SU-DHL-6 (cell line): ENCODE data around the gene HIVEP3.

ENCODE experiments used
- H2AFZ ChIP-seq: fragments of 200-600 bp; sonication (generic); 2 replicates; pipeline ENCODE4 v1.6.1; 2014; ENCODE audit warnings: low read depth, mild to moderate bottlenecking, moderate library complexity, mixed read lengths, antibody characterized with exemption, low read length; ENCODE audit not compliant: severe bottlenecking
- H3F3A ChIP-seq: fragments of 200-600 bp; shearing (Covaris generic); 2 replicates; pipeline ENCODE4 v1.6.0; 2016; ENCODE audit warnings: antibody characterized with exemption, mild to moderate bottlenecking; ENCODE audit not compliant: insufficient read depth
- H3K27ac ChIP-seq: fragments of 200-600 bp; sonication (generic); 2 replicates; pipeline ENCODE4 v1.5.1; 2016; ENCODE audit warnings: low read depth, mild to moderate bottlenecking, low read length, moderate library complexity, mixed read lengths
- H3K27me3 ChIP-seq: fragments of 200-600 bp; sonication (generic), shearing (Covaris generic); 2 replicates; pipeline ENCODE4 v1.6.0; 2014; ENCODE audit warnings: mild to moderate bottlenecking, low read length
- H3K36me3 ChIP-seq: fragments of 200-600 bp; sonication (generic); 2 replicates; pipeline ENCODE4 v1.6.1; 2014; ENCODE audit warnings: mild to moderate bottlenecking, low read length, mixed read lengths
- H3K4me2 ChIP-seq: fragments of 300-600, 200-600 bp; shearing (Covaris generic), sonication (generic); 2 replicates; pipeline ENCODE4 v1.6.0; 2014; ENCODE audit warnings: low read length, low read depth, mild to moderate bottlenecking; ENCODE audit not compliant: poor library complexity, severe bottlenecking
- H3K4me3 ChIP-seq: fragments of 200-600 bp; sonication (generic); 2 replicates; pipeline ENCODE4 v1.5.1; 2014; ENCODE audit warnings: antibody characterized with exemption, low read length, mild to moderate bottlenecking, mixed read lengths; ENCODE audit not compliant: insufficient read depth, poor library complexity, severe bottlenecking
- H3K79me2 ChIP-seq: fragments of 200-600 bp; sonication (generic); 2 replicates; pipeline ENCODE4 v1.6.1; 2014; ENCODE audit warnings: mild to moderate bottlenecking, low read length, moderate library complexity; ENCODE audit not compliant: insufficient read depth
- H3K9ac ChIP-seq: fragments of 200-600 bp; sonication (generic); 2 replicates; pipeline ENCODE4 v1.7.0; 2014; ENCODE audit warnings: mild to moderate bottlenecking, low read length
- H3K9me2 ChIP-seq: fragments of 200-600 bp; sonication (generic); replicated peaks from 2 replicates; pipeline ENCODE4 v1.6.1; 2014; ENCODE audit warnings: low read length; ENCODE audit not compliant: insufficient read depth
- H3K9me3 ChIP-seq: fragments of 200-600 bp; sonication (generic); 2 replicates; pipeline ENCODE4 v1.6.1; 2014; ENCODE audit warnings: low read length, mixed read lengths; ENCODE audit not compliant: insufficient read depth
- H4K20me1 ChIP-seq: fragments of 200-600 bp; sonication (generic); 2 replicates; pipeline ENCODE4 v1.6.1; 2014; ENCODE audit warnings: low read depth, mild to moderate bottlenecking, antibody characterized with exemption, low read length, moderate library complexity, mixed read lengths
- EZH2phosphoT487 ChIP-seq: fragments of 200-600 bp; sonication (generic), shearing (Covaris generic); conservative IDR thresholded peaks from 2 replicates; pipeline ENCODE4 v1.6.1; 2018; ENCODE audit warnings: mild to moderate bottlenecking, antibody characterized with exemption, low read length, moderate library complexity, mixed read lengths
- TF ChIP-seq, protein P1 (sequence below): fragments of 200-600 bp; sonication (generic); IDR thresholded peaks from one replicate; pipeline ENCODE4 v1.5.1; 2017; ENCODE audit warnings: antibody characterized with exemption, mild to moderate bottlenecking, low read length, moderate library complexity; ENCODE audit not compliant: insufficient read depth, poor library complexity, severe bottlenecking

The HIVEP3 gene

DNA sequence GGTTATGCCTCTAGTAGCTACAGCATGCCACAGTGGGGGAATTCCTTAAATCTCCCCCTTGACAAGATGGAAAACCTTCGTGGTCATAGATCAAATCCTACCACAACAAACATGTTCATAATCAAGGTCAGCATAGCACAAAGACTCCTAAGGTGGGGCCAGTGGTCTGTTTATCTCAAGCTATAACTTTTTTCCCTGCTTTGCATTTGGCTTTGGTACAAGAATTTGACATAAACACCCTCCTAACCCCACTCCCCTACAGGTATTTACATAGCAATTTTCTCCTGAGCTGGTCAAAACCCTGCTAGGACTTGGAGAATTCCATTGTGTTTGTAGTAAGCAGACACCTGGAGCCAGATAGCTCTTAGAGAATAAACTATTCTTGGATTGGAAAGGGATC, 58.5 kb downstream of the HIVEP3 start:
- Histone ChIP-seq H3K27me3 (no peaks in the 10 kb centered on the region), H4K20me1 (no peaks in the 10 kb centered on the region), H3K4me2 (no peak overlapping the region), H3K9ac (no peak overlapping the region), H3K9me3 (no peaks in the 10 kb centered on the region), H3F3A (no peaks in the 10 kb centered on the region), H3K4me3 (no peak overlapping the region), H3K79me2 (no peaks in the 10 kb centered on the region), H3K27ac (no peak overlapping the region), H3K36me3 (no peaks in the 10 kb centered on the region), H3K9me2 (no peaks in the 10 kb centered on the region), H2AFZ (no peak overlapping the region)
- TF ChIP-seq EZH2phosphoT487, result no peak
- TF ChIP-seq, protein P1, sequence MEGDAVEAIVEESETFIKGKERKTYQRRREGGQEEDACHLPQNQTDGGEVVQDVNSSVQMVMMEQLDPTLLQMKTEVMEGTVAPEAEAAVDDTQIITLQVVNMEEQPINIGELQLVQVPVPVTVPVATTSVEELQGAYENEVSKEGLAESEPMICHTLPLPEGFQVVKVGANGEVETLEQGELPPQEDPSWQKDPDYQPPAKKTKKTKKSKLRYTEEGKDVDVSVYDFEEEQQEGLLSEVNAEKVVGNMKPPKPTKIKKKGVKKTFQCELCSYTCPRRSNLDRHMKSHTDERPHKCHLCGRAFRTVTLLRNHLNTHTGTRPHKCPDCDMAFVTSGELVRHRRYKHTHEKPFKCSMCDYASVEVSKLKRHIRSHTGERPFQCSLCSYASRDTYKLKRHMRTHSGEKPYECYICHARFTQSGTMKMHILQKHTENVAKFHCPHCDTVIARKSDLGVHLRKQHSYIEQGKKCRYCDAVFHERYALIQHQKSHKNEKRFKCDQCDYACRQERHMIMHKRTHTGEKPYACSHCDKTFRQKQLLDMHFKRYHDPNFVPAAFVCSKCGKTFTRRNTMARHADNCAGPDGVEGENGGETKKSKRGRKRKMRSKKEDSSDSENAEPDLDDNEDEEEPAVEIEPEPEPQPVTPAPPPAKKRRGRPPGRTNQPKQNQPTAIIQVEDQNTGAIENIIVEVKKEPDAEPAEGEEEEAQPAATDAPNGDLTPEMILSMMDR, result no peak

DNA sequence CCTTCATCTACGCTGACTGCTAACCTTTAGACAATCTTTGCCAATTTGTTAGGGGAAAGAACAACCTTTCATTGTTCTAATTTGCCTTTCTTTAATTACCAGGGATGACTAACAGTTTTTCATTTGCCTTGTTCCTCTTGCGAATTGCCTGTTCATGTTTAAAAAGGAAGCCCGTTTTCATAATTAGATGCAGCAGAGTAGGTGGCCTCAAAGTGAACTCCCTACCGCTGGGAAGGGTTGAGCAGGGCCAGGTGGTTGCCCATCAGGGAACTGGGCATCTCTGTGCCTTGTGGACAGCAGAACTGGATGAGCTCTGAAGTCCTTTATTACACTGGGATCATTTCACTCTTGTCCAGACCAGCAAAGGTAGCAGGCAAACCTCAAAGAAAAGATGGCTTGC, 59.0 kb downstream of the HIVEP3 start:
- no peaks in the 10 kb centered on the region for H3K79me2 ChIP-seq
- no peak overlapping the region for H3K9ac ChIP-seq
- TF ChIP-seq, protein P1, result no peak
- TF ChIP-seq EZH2phosphoT487, result no peak
- no peaks in the 10 kb centered on the region for H3F3A ChIP-seq
- H3K4me2 ChIP-seq, result no peak overlapping the region
- no peak overlapping the region for H3K4me3 ChIP-seq
- no peak overlapping the region for H2AFZ ChIP-seq
- no peaks in the 10 kb centered on the region for H3K9me3 ChIP-seq
- H3K36me3 ChIP-seq, result no peaks in the 10 kb centered on the region
- H3K27ac ChIP-seq, result no peak overlapping the region
- no peaks in the 10 kb centered on the region for H3K9me2 ChIP-seq
- H3K27me3 ChIP-seq, result no peaks in the 10 kb centered on the region
- no peaks in the 10 kb centered on the region for H4K20me1 ChIP-seq

DNA sequence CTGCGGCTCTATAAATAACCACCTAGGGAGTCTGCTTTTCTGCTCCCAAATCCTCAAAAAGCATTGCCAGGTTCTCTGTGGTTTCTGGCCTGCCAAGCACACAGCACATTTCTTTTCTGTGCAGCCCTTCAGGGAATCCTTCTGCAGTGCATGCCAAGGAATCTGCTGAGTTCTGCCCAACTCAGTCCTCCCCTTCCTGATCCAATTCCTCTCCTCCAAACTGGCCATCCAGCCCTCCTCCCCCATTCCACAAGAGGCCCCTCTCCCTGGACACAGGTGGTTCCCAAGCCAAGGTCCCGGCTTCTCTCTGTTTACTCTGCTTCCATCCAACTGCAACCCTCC, 61.8 kb downstream of the HIVEP3 start:
- no peaks in the 10 kb centered on the region for H3K9me3 ChIP-seq
- H3K9ac ChIP-seq, result no peak overlapping the region
- H3K4me3 ChIP-seq, result no peak overlapping the region
- TF ChIP-seq EZH2phosphoT487, result no peak
- TF ChIP-seq, protein P1, result no peak
- no peaks in the 10 kb centered on the region for H3K27me3 ChIP-seq
- no peaks in the 10 kb centered on the region for H4K20me1 ChIP-seq
- no peaks in the 10 kb centered on the region for H3K9me2 ChIP-seq
- no peaks in the 10 kb centered on the region for H3F3A ChIP-seq
- no peaks in the 10 kb centered on the region for H3K79me2 ChIP-seq
- H2AFZ ChIP-seq, result no peak overlapping the region
- no peak overlapping the region for H3K27ac ChIP-seq
- H3K4me2 ChIP-seq, result no peak overlapping the region
- H3K36me3 ChIP-seq, result no peaks in the 10 kb centered on the region
